Transverse colon (tissue), 4 donors: Measurements from ENCODE around the gene STYXL1. TPM values are rescaled to one million over a fixed set of nuclear protein-coding genes. Genes with fewer than 3 reads are reported as not detected.

Experiments
- DNase-seq: peaks from one replicate; pipeline ENCODE4 v3.0.0-alpha.2; 2019
- H3K27ac ChIP-seq, 4 donors: fragments of 200-600 bp; sonication (generic); 2 replicates each; pipeline ENCODE4 v1.5.1; 2016 to 2018; ENCODE audit warnings: inconsistent platforms in 4 of 4
- H3K27me3 ChIP-seq: fragments of 200-600 bp; sonication (generic); 2 replicates; pipeline ENCODE4 v1.5.1; 2017; ENCODE audit warnings: inconsistent platforms
- H3K36me3 ChIP-seq, 4 donors: fragments of 200-600 bp; sonication (generic); 2 replicates each; pipeline ENCODE4 v1.5.1; 2017 to 2019; ENCODE audit warnings: inconsistent platforms in 4 of 4
- H3K4me1 ChIP-seq, 4 donors: fragments of 200-600 bp; sonication (generic); 2 replicates each; pipeline ENCODE4 v1.5.1; 2017 to 2020; ENCODE audit warnings: inconsistent platforms in 4 of 4
- H3K4me3 ChIP-seq, 4 donors: fragments of 200-600 bp; sonication (generic); 1 replicate in 1 of 4; 2 replicates in 3 of 4; pipeline versions ENCODE4 v1.5.1 to v1.6.1; 2017 to 2019; ENCODE audit warnings: inconsistent platforms in 4 of 4
- H3K9me3 ChIP-seq, 2 donors: fragments of 200-600 bp; sonication (generic); 2 replicates each; pipeline ENCODE4 v1.5.1; 2017 to 2019; ENCODE audit warnings: inconsistent platforms in 2 of 2
- CTCF ChIP-seq, 5 experiments: fragments of 200-600 bp in 3 of 5; fragments of 450-650 bp in 2 of 5; sonication (generic) in 3 of 5; IDR thresholded peaks; 1 replicate in 2 of 5; 2 replicates in 3 of 5; pipeline ENCODE4 v1.5.1; 2016 to 2017; ENCODE audit warnings: antibody characterized with exemption in 5 of 5, inconsistent platforms in 3 of 5, mild to moderate bottlenecking in 2 of 5, moderate library complexity in 1 of 5
- EP300 ChIP-seq: sonication (generic); formaldehyde crosslinking; IDR thresholded peaks from one replicate; pipeline ENCODE4 v1.6.1; 2017; ENCODE audit warnings: antibody characterized with exemption, low read depth
- POLR2A ChIP-seq: fragments of 450-650 bp; IDR thresholded peaks from one replicate; pipeline ENCODE4 v1.6.1; 2016; ENCODE audit warnings: antibody characterized with exemption, mild to moderate bottlenecking, moderate library complexity
- POLR2AphosphoS5 ChIP-seq, 3 donors: sonication (generic); formaldehyde crosslinking; IDR thresholded peaks; one replicate each; pipeline ENCODE4 v1.6.1; 2016; ENCODE audit warnings: antibody characterized with exemption in 3 of 3
- WGBS, 2 donors: methylation state at CpG; one replicate each; pipeline ENCODE4 v1.1.5; 2018; ENCODE audit warnings: low coverage in 1 of 2; 5-methylcytosine and 5-hydroxymethylcytosine counted together
- in situ Hi-C, 4 donors: fragments of 200-750 bp; cut with MboI; loops; one replicate each; pipeline versions ENCODE4 v1.15.0 to v1.15.1; 2017; ENCODE audit warnings: low sequenced_read_pairs in 3 of 4, low pct_ligation_motif_present in 1 of 4, low pct_unique_long_range_greater_than_20kb in 1 of 4
- intact Hi-C: fragments of 100-400 bp; cut with DNase I; formaldehyde crosslinking; loops from one replicate; pipeline ENCODE4 v1.15.1; 2023; ENCODE audit warnings: low total_unique reads
- total RNA-seq, 4 donors: library from RNA; depleted of rRNA; stranded (reverse); fragments of >200 nt; gene quantifications; one replicate each; pipeline ENCODE4 v1.1.0, GENCODE V29; 2016

STYXL1 gene
- total RNA-seq, 4 donors from 2014 or later = 3.4 to 51.9 (median 20.9) TPM

GRCh38 chr7:75989500-75990388 is 58.1 kb downstream of the STYXL1 start:
- Histone ChIP-seq H3K4me3 (no peak overlapping the region), H3K36me3 (peaks cover 0 to 14% (median 5%) of the 10 kb centered on the region in 4 donors), H3K27me3 (no peaks in the 10 kb centered on the region), H3K4me1 (peaks cover 6 to 27% (median 17%) of the 10 kb centered on the region in 4 donors), H3K27ac (peak overlapping the region in 3 of 4 donors; percentile 9 to 50 (median 37)), H3K9me3 (no peaks in the 10 kb centered on the region)
- TF ChIP-seq POLR2AphosphoS5 (IDR thresholded peaks at IDR 0.05) = no peak
- TF ChIP-seq POLR2A = no peak
- no peak for TF ChIP-seq EP300
- no peak for TF ChIP-seq CTCF (IDR thresholded peaks at IDR 0.05)
- WGBS, 2 donors = 70 to 81% methylated on average over 5 to 21 of the region's 21 CpGs
- DNase-seq = no peak
- intact Hi-C loops = loop anchor here (10.0 kb wide), 1 partner anchor 75 kb away; the partner anchor contains the start of gene POR
- in situ Hi-C loops = loop anchor here in 1 of 4 donors (10.0 kb wide), 2 partner anchors 75 to 115 kb away; partner anchors contain the start of genes POR and RHBDD2

GRCh38 chr7:75988568-75989499 is 59.0 kb downstream of the STYXL1 start:
- TF ChIP-seq CTCF (IDR thresholded peaks at IDR 0.05) = no peak
- WGBS, 2 donors = 83% methylated on average over 17 of the region's 31 CpGs; no CpG with 5 or more reads in 1 of the 2 donors
- Histone ChIP-seq H3K4me1 (peaks cover 6 to 27% (median 14%) of the 10 kb centered on the region in 4 donors), H3K36me3 (peaks cover 0 to 23% (median 5%) of the 10 kb centered on the region in 4 donors), H3K27ac (peak overlapping the region in 3 of 4 donors; percentile 9 to 50 (median 37)), H3K4me3 (no peak overlapping the region), H3K27me3 (no peaks in the 10 kb centered on the region), H3K9me3 (no peaks in the 10 kb centered on the region)
- in situ Hi-C loops = no loop called here
- intact Hi-C loops = no loop called here
- DNase-seq = no peak

GRCh38 chr7:75987805-75988567 is 59.8 kb downstream of the STYXL1 start:
- WGBS, 2 donors = 88 to 89% methylated on average over 9 to 30 of the region's 30 CpGs
- Histone ChIP-seq H3K9me3 (no peaks in the 10 kb centered on the region), H3K4me3 (no peak overlapping the region), H3K27me3 (no peaks in the 10 kb centered on the region), H3K4me1 (peaks cover 0 to 20% (median 6%) of the 10 kb centered on the region in 4 donors), H3K36me3 (peaks cover 0 to 28% (median 5%) of the 10 kb centered on the region in 4 donors), H3K27ac (no peak overlapping the region)
- no peak for DNase-seq
- TF ChIP-seq EP300 = no peak
- no peak for TF ChIP-seq POLR2A
- TF ChIP-seq POLR2AphosphoS5 (IDR thresholded peaks at IDR 0.05) = no peak
- no peak for TF ChIP-seq CTCF (IDR thresholded peaks at IDR 0.05)
- in situ Hi-C loops (no loop called here), intact Hi-C loops (no loop called here)
